Kidney (tissue), 14 donors: ENCODE results near the gene LIN37. TPM values are rescaled to one million over a fixed set of nuclear protein-coding genes. Genes with fewer than 3 reads are reported as not detected.

ENCODE experiments used
- DNase-seq, 5 donors: peaks; one replicate each; pipeline ENCODE4 v3.0.0-alpha.2; 2013 to 2020
- FAIRE-seq: peaks from 2 replicates; lab custom pipeline; 2012; peaks lifted over from hg19 to GRCh38; lab: Jason Lieb, UNC
- H3K27ac ChIP-seq, 2 donors: one replicate each; pipeline ENCODE4 v1.7.0; 2013; ENCODE audit warnings: low read depth in 2 of 2, low read length in 2 of 2, inconsistent platforms in 1 of 2
- H3K27me3 ChIP-seq: one replicate; pipeline ENCODE4 v1.7.1; 2013; ENCODE audit warnings: low read length, inconsistent platforms; ENCODE audit not compliant: control insufficient read depth, insufficient read depth
- H3K36me3 ChIP-seq, 3 donors: one replicate each; pipeline versions ENCODE4 v1.7.0 to v1.7.1; 2013; ENCODE audit warnings: low read length in 3 of 3, control low read depth in 1 of 3, inconsistent platforms in 1 of 3; ENCODE audit not compliant: insufficient read depth in 3 of 3, control insufficient read depth in 2 of 3
- H3K4me1 ChIP-seq, 3 donors: one replicate each; pipeline versions ENCODE4 v1.7.0 to v1.7.1; 2013; ENCODE audit warnings: low read length in 3 of 3, inconsistent platforms in 1 of 3, low read depth in 1 of 3; ENCODE audit not compliant: control insufficient read depth in 2 of 3, insufficient read depth in 2 of 3
- H3K4me3 ChIP-seq, 3 donors: one replicate each; pipeline versions ENCODE4 v1.7.0 to v1.8.1; 2013; ENCODE audit warnings: low read length in 3 of 3, control low read depth in 1 of 3, inconsistent platforms in 1 of 3
- H3K9ac ChIP-seq, 3 donors: one replicate each; pipeline versions ENCODE4 v1.7.0 to v1.7.1; 2013; ENCODE audit warnings: low read length in 3 of 3, control low read depth in 1 of 3, inconsistent platforms in 1 of 3
- H3K9me3 ChIP-seq, 3 donors: one replicate each; pipeline versions ENCODE4 v1.7.0 to v1.7.1; 2013; ENCODE audit warnings: low read length in 3 of 3, control low read depth in 1 of 3, inconsistent platforms in 1 of 3; ENCODE audit not compliant: control insufficient read depth in 2 of 3, insufficient read depth in 1 of 3
- intact Hi-C: fragments of 100-400 bp; cut with DNase I; formaldehyde crosslinking; loops from one replicate; pipeline ENCODE4 v1.11.1; 2022
- polyA plus RNA-seq: library from polyadenylated mRNA; stranded (reverse); fragments of 350-450 nt; fragmentation: Illumina TruSeq; extraction: RNeasy Lipid Tissue Mini Kit (QIAGEN cat#74804); gene quantifications from one replicate; pipeline ENCODE4 v1.2.3, GENCODE V29; 2014; ENCODE audit warnings: low read depth, low replicate concordance; ENCODE audit not compliant: insufficient read depth
- total RNA-seq: library from RNA; stranded (reverse); fragmentation: NEBNext Ultra II Directional; extraction: Animal tissue kit (Norgen Biotek cat#: 25700); gene quantifications from one replicate; pipeline ENCODE4 v1.2.1, GENCODE V29; 2021
- TF ChIP-seq, protein P1 (sequence below): IDR thresholded peaks from 3 replicates; pipeline ENCODE4 v1.5.1; 2012; ENCODE audit warnings: mild to moderate bottlenecking, moderate library complexity, borderline replicate concordance; ENCODE audit not compliant: insufficient read depth; ENCODE audit errors: extremely low read depth
- donor health status: control.
- donor health status: control.
- donor health status: control.
- donor health status: control.
- donor health status: control.
- donor health status: DM: yes; HTN: yes; CAD: no.
- donor health status: Normal renal cell carcinoma (clear cell type).

The LIN37 gene
- total and polyA plus RNA-seq, 2 donors from 2014 or later, result 11.2 to 11.4 TPM

DNA sequence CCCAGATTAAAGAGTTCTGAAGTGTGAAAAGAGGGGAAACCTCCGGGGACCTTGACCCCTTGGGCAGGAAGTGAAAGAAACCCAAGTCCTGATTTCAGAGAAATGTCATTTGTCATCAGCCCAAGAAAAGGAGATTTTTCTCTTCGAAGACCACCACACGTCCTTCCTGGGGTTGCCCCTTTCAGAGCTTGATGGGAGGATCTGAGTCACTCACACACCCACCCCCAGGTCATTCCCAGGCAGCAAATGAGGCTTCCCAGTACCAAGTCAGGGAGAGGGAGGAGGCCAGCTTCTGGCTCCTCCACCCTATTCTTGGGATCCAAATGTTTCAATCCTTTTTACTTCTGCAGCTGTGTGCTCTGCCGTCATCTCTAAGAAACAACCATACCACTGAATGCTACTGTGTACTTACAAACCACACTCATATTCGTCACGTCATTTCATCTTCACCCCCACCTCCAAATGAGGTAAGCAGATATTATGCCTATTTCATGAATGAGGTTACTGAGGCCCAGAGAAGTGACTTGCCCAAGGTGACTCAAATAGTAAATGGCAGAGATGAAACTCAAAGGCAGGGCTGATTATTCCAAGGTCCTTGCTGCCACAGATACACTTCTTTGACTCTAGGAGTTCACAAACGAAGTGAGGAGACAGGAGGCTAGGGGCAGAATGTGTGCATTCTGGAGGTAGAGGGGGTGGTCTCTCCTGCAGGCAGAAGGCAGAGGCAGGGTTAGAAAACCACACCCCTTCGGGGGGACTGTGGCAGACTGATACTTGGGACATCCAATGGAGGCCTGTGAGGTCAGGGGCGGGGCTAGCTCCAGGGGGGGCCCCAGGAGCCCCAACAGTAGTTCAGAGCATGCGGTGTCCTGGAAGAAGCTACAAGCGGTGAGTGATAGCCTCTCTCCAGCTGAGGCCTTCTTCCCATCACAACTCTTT, 35.5 kb upstream of the LIN37 start:
- no peak for FAIRE-seq

GRCh38 chr19:35713506-35713850, 34.9 kb upstream of the LIN37 start:
- H3K4me1 ChIP-seq, result peaks cover 0 to 7% (median 0%) of the 10 kb centered on the region in 3 donors
- H3K9ac ChIP-seq, result no peak overlapping the region
- no peaks in the 10 kb centered on the region for H3K9me3 ChIP-seq
- FAIRE-seq (no peak), DNase-seq (no peak)
- TF ChIP-seq, protein P1, sequence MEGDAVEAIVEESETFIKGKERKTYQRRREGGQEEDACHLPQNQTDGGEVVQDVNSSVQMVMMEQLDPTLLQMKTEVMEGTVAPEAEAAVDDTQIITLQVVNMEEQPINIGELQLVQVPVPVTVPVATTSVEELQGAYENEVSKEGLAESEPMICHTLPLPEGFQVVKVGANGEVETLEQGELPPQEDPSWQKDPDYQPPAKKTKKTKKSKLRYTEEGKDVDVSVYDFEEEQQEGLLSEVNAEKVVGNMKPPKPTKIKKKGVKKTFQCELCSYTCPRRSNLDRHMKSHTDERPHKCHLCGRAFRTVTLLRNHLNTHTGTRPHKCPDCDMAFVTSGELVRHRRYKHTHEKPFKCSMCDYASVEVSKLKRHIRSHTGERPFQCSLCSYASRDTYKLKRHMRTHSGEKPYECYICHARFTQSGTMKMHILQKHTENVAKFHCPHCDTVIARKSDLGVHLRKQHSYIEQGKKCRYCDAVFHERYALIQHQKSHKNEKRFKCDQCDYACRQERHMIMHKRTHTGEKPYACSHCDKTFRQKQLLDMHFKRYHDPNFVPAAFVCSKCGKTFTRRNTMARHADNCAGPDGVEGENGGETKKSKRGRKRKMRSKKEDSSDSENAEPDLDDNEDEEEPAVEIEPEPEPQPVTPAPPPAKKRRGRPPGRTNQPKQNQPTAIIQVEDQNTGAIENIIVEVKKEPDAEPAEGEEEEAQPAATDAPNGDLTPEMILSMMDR, result no peak
- H3K36me3 ChIP-seq, result no peaks in the 10 kb centered on the region
- no peak overlapping the region for H3K4me3 ChIP-seq
- H3K27ac ChIP-seq, result no peak overlapping the region
- intact Hi-C loops, result no loop called here
- no peaks in the 10 kb centered on the region for H3K27me3 ChIP-seq

More for the DNA sequence above, 35.5 kb upstream of the LIN37 start:
- Histone ChIP-seq H3K27ac (no peak overlapping the region), H3K27me3 (no peaks in the 10 kb centered on the region), H3K9ac (no peak overlapping the region), H3K4me3 (no peak overlapping the region), H3K9me3 (no peaks in the 10 kb centered on the region), H3K4me1 (peaks cover 0 to 7% (median 0%) of the 10 kb centered on the region in 3 donors), H3K36me3 (no peaks in the 10 kb centered on the region)
- TF ChIP-seq, protein P1, result no peak
- intact Hi-C loops, result no loop called here
- no peak for DNase-seq

DNA sequence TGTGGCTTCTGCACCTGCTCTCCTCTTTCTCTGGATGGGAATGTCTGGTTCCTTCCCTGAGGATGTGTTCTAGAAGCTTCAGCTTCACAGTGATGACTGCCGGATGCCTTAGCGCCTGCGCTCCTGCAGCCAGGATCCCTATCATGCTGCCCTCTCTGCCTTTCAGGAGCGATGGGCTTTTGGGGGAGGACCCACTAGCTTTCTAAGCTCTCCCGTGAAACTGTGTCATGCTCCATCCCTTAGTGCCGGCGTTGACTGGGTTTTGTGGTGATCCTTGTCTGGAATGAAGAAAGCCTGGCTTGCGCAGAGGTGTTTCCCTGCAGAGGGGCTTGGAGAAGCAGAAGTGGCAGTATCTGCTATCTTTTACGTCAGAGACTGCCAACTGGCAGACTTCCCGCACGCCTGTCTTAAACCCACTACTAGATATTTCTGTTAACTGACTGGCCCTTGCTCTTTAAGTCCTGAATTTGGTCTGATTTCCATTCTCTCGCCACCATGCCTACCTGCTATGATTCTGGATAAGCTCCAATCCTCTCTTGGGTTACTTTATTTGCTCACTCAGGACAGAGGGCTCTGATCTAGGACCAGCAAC, 34.4 kb upstream of the LIN37 start:
- H3K4me3 ChIP-seq, result no peak overlapping the region
- intact Hi-C loops, result no loop called here
- DNase-seq (no peak), FAIRE-seq (no peak)
- no peak overlapping the region for H3K27ac ChIP-seq
- H3K27me3 ChIP-seq, result no peaks in the 10 kb centered on the region
- H3K4me1 ChIP-seq, result peaks cover 0 to 10% (median 0%) of the 10 kb centered on the region in 3 donors
- H3K9me3 ChIP-seq, result no peaks in the 10 kb centered on the region
- H3K36me3 ChIP-seq, result no peaks in the 10 kb centered on the region
- TF ChIP-seq, protein P1, result no peak
- no peak overlapping the region for H3K9ac ChIP-seq
